ENCODE data around the gene COL4A3.
A peak's percentile ranks its signal among the peaks of the same experiment; 100 is the strongest.

The COL4A3 gene

DNA sequence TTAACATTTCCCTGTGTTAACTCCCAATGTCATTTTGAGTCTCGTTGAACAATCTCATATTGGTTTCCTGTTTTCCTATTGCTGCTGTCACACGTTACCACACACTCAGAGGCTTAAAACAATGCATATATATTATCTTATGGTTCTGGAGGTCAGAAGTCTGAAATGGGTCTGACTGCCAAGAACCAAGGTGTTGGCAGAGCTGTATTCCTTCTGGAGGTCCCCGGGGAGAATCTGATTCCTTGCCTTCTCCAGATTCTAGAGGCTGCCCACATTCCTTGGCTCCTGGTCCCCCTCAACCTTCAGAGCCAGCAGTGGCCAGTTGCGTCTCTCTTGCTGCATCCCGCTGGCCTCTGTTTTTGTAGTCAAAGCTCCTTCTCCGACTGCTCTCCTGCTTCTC lies 18.0 kb upstream of the COL4A3 start:
- H3K4me3 ChIP-seq, result no peak overlapping the region
- no peak for DNase-seq (ENCODE audit: low spot score)
- H3K27ac ChIP-seq, result peak overlapping the region in 1 of 2 donors; percentile 32
- TF ChIP-seq, protein P1, sequence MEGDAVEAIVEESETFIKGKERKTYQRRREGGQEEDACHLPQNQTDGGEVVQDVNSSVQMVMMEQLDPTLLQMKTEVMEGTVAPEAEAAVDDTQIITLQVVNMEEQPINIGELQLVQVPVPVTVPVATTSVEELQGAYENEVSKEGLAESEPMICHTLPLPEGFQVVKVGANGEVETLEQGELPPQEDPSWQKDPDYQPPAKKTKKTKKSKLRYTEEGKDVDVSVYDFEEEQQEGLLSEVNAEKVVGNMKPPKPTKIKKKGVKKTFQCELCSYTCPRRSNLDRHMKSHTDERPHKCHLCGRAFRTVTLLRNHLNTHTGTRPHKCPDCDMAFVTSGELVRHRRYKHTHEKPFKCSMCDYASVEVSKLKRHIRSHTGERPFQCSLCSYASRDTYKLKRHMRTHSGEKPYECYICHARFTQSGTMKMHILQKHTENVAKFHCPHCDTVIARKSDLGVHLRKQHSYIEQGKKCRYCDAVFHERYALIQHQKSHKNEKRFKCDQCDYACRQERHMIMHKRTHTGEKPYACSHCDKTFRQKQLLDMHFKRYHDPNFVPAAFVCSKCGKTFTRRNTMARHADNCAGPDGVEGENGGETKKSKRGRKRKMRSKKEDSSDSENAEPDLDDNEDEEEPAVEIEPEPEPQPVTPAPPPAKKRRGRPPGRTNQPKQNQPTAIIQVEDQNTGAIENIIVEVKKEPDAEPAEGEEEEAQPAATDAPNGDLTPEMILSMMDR (IDR thresholded peaks at IDR 0.05), result no peak

- TF ChIP-seq, protein P1 (IDR thresholded peaks at IDR 0.05), result no peak
- no peak for DNase-seq (ENCODE audit: low spot score)
- peak overlapping the region in 1 of 2 donors; percentile 32 for H3K27ac ChIP-seq
Observed at GRCh38 chr2:227147023-227147422, 17.4 kb upstream of the COL4A3 start.

DNA sequence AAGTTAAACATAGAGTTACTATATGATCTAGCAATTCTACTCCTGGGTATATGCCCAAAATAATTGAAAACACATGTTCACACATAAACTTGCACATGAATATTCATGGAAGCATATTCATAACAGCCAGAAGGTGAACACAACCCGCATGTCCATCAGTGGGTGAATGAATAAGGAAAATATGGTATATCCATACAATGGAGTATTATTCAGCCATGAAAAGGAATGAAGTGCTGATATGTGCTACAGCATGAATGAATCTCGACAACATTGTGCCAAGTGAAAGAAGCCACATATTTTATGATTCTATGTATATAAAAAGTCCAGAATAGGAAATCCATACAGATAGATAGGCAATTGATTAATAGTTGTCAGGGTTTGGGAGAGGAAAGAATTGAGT lies 16.3 kb upstream of the COL4A3 start:
- DNase-seq (ENCODE audit: low spot score), result no peak
- no peak overlapping the region for H3K4me3 ChIP-seq
- TF ChIP-seq, protein P1 (IDR thresholded peaks at IDR 0.05), result no peak
- no peak overlapping the region for H3K27ac ChIP-seq

More at GRCh38 chr2:227147023-227147422, 17.4 kb upstream of the COL4A3 start:
- no peak overlapping the region for H3K4me3 ChIP-seq

- TF ChIP-seq, protein P1 (IDR thresholded peaks at IDR 0.05), result no peak
- DNase-seq (ENCODE audit: low spot score), result no peak
- H3K4me3 ChIP-seq, result no peak overlapping the region
Observed at GRCh38 chr2:227150222-227150936, 14.0 kb upstream of the COL4A3 start.

GRCh38 chr2:227152093-227152766 lies 12.2 kb upstream of the COL4A3 start:
- Histone ChIP-seq H3K4me3 (no peak overlapping the region), H3K27ac (peak overlapping the region in 1 of 2 donors; percentile 62)
- DNase-seq (ENCODE audit: low spot score), result no peak
- TF ChIP-seq, protein P1 (IDR thresholded peaks at IDR 0.05), result no peak

More at GRCh38 chr2:227150222-227150936, 14.0 kb upstream of the COL4A3 start:
- no peak overlapping the region for H3K27ac ChIP-seq

DNA sequence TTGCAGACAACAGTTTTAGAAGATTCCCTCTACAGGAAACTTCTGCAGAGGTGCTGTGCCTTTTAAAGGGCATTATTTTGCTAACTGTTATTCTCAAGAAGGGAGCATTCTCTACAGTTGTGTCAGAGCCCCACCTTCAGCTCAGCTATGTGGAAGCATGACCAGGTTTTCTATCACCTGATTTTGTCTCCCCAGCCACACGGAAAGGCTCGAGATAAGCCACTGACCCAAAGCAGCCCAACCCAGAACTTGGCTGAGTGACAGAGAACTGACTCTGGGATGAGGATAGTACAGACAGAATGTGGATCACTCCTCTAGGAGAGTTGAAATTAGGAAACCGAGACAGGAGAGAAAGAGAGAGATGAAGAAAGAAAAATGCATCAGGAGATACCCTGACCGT lies 11.1 kb upstream of the COL4A3 start:
- Histone ChIP-seq H3K27ac (peak overlapping the region in 1 of 2 donors; percentile 62), H3K4me3 (no peak overlapping the region)

More for the DNA sequence above, 11.1 kb upstream of the COL4A3 start:
- TF ChIP-seq, protein P1 (IDR thresholded peaks at IDR 0.05), result no peak
- DNase-seq (ENCODE audit: low spot score), result no peak

All from coronary artery (tissue), 2 donors.